Stimulated activated CD4-positive, alpha-beta T cell treated with anti-CD3 and anti-CD28 coated beads, Interleukin-2, amount 100 ng/mL, for 4 hours (primary cell): ENCODE measurements around the gene SEPTIN8.
"Not testable (repeated sequence)": the region's sequence is repeated elsewhere in the genome, so short reads cannot be mapped to it uniquely, and the experiment has no call there.

Experiments
- DNase-seq: peaks from one replicate; pipeline ENCODE4 v3.0.0-alpha.2; 2020; ENCODE audit warnings: low read depth

Gene SEPTIN8

GRCh38 chr5:132812123-132812765 lies 35.2 kb upstream of the SEPTIN8 start:
- DNase-seq, result no peak

GRCh38 chr5:132810605-132811004 lies 33.6 kb upstream of the SEPTIN8 start:
- no peak for DNase-seq

GRCh38 chr5:132808866-132809265 lies 31.8 kb upstream of the SEPTIN8 start:
- DNase-seq, result no peak

- no peak for DNase-seq
These were observed 31.4 kb upstream of the SEPTIN8 start for GRCh38 chr5:132808448-132808847.

GRCh38 chr5:132807163-132807838 lies 30.3 kb upstream of the SEPTIN8 start:
- DNase-seq, result no peak

GRCh38 chr5:132806804-132807162 lies 29.7 kb upstream of the SEPTIN8 start:
- DNase-seq, result not testable (repeated sequence)

- DNase-seq, result not testable (repeated sequence)
These were observed 28.8 kb upstream of the SEPTIN8 start for GRCh38 chr5:132805872-132806271.

- not testable (repeated sequence) for DNase-seq
These were observed 27.2 kb upstream of the SEPTIN8 start for GRCh38 chr5:132804219-132804618.

- DNase-seq, result not testable (repeated sequence)
These were observed 25.6 kb upstream of the SEPTIN8 start for GRCh38 chr5:132802685-132803066.

- DNase-seq, result no peak
These were observed 25.1 kb upstream of the SEPTIN8 start for GRCh38 chr5:132802044-132802684.

- no peak for DNase-seq
These were observed 23.5 kb upstream of the SEPTIN8 start for GRCh38 chr5:132800545-132800944.

GRCh38 chr5:132799392-132799791 lies 22.4 kb upstream of the SEPTIN8 start:
- no peak for DNase-seq

GRCh38 chr5:132797651-132798050 lies 20.6 kb upstream of the SEPTIN8 start:
- DNase-seq, result no peak

GRCh38 chr5:132791026-132791425 lies 14.0 kb upstream of the SEPTIN8 start:
- no peak for DNase-seq

GRCh38 chr5:132790201-132790865 lies 13.3 kb upstream of the SEPTIN8 start:
- no peak for DNase-seq

- DNase-seq, result no peak
These were observed 12.2 kb upstream of the SEPTIN8 start for GRCh38 chr5:132788990-132789886.

- DNase-seq, result no peak
These were observed 11.5 kb upstream of the SEPTIN8 start for GRCh38 chr5:132788508-132788907.

- no peak for DNase-seq
These were observed 10.0 kb upstream of the SEPTIN8 start for GRCh38 chr5:132787076-132787475.

- no peak for DNase-seq
These were observed 8.8 kb upstream of the SEPTIN8 start for GRCh38 chr5:132785864-132786263.

- no peak for DNase-seq
These were observed 8.3 kb upstream of the SEPTIN8 start for GRCh38 chr5:132785365-132785764.

- DNase-seq, result no peak
These were observed 5.1 kb upstream of the SEPTIN8 start for GRCh38 chr5:132782101-132782500.

GRCh38 chr5:132781029-132781428 lies 4.0 kb upstream of the SEPTIN8 start:
- no peak for DNase-seq
